Fibroblast of villous mesenchyme (primary cell): ENCODE results near the gene MAD1L1. TPM values are rescaled to one million over a fixed set of nuclear protein-coding genes. Genes with fewer than 3 reads are reported as not detected.
"Not testable (repeated sequence)": the region's sequence is repeated elsewhere in the genome, so short reads cannot be mapped to it uniquely, and the experiment has no call there.

ENCODE experiments used
- DNase-seq: peaks from one replicate; pipeline ENCODE4 v3.0.0-alpha.2; 2010; ENCODE audit warnings: low read depth
- H3K4me3 ChIP-seq: 2 replicates; pipeline ENCODE4 v1.5.1; 2011; ENCODE audit warnings: low read depth, mild to moderate bottlenecking, low read length
- CTCF ChIP-seq: IDR thresholded peaks from 2 replicates; pipeline ENCODE4 v1.5.1; 2012; ENCODE audit warnings: low read depth, mild to moderate bottlenecking, low read length; ENCODE audit not compliant: insufficient read depth
- total RNA-seq: library from RNA; depleted of rRNA; stranded (reverse); fragments of >200 nt; gene quantifications from 2 replicates; pipeline ENCODE4 v1.2.3, GENCODE V29; 2012

The MAD1L1 gene
- total RNA-seq, 1 donor, result 43.6 TPM

- H3K4me3 ChIP-seq, result no peak overlapping the region
- DNase-seq, result no peak
- no peak for TF ChIP-seq CTCF
These were observed 393.0 kb downstream of the MAD1L1 start for GRCh38 chr7:1839701-1840100.

GRCh38 chr7:1838911-1839531 lies 393.7 kb downstream of the MAD1L1 start:
- DNase-seq, result not testable (repeated sequence)

DNA sequence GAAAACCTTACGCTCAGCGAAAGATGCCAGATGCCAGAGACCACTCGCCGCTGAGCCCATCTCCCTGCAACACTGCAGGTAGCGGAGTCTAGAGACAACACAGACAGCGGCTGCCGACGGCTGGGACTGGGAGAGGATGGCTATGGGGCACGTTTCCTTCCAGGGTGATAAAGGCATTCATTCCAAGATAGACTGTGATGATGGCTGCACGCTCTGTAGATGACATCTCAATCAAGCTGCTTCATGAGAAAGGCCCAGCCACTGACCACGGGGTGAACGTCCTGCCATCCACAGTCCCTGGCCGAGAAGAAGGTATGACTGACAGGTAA lies 394.2 kb downstream of the MAD1L1 start:
- not testable (repeated sequence) for H3K4me3 ChIP-seq, DNase-seq

More at GRCh38 chr7:1838911-1839531, 393.7 kb downstream of the MAD1L1 start:
- not testable (repeated sequence) for H3K4me3 ChIP-seq

DNA sequence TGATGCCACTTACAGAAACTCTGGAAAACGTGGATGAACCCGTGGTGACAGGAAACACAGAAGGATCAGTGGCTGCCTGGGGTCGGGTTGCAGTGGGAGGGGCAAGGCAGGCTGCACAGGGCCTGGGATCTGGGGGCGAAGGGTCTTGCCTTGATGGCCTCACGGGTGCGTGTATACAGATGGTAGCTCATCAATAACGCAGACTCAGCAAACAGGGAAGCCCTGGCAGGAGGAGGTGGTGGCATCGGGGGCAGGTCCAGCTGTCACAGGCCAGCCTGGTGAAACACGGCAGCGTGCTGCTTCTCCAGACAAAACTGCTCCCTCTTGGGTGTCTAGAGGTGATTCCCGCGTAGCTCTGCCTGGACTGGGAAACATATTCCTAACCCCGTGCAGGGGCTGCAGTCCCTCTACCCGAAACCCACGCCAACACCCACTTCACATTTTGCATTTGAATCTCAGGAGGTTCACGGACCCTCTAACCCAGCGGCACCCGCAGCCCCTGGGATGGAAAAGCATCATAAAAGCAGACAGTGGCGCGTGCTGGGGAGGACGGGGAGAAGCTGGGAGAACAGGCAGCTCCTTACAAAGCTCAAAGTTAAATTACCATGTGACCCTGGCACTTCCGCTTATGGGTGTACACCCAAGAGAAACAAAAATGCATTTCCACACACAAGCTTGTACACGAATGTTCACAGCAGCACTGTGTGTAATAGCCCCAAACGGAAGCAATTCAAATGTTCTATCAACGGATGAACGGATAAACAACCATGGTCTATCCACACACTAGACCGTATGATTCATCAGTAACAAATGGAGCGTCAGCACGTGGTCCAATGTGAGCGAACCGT lies 394.8 kb downstream of the MAD1L1 start:
- DNase-seq, H3K4me3 ChIP-seq: not testable (repeated sequence)

- not testable (repeated sequence) for DNase-seq, H3K4me3 ChIP-seq
These were observed 400.7 kb downstream of the MAD1L1 start for GRCh38 chr7:1831933-1832535.

GRCh38 chr7:1831471-1831870 lies 401.3 kb downstream of the MAD1L1 start:
- DNase-seq, H3K4me3 ChIP-seq: not testable (repeated sequence)

GRCh38 chr7:1829668-1830067 lies 403.1 kb downstream of the MAD1L1 start:
- not testable (repeated sequence) for H3K4me3 ChIP-seq, DNase-seq

- no peak overlapping the region for H3K4me3 ChIP-seq
- no peak for TF ChIP-seq CTCF
- no peak for DNase-seq
These were observed 403.6 kb downstream of the MAD1L1 start for GRCh38 chr7:1829111-1829510.

GRCh38 chr7:1828170-1828569 lies 404.6 kb downstream of the MAD1L1 start:
- H3K4me3 ChIP-seq, DNase-seq: not testable (repeated sequence)

- DNase-seq, H3K4me3 ChIP-seq: not testable (repeated sequence)
These were observed 405.2 kb downstream of the MAD1L1 start for GRCh38 chr7:1827521-1827981.

DNA sequence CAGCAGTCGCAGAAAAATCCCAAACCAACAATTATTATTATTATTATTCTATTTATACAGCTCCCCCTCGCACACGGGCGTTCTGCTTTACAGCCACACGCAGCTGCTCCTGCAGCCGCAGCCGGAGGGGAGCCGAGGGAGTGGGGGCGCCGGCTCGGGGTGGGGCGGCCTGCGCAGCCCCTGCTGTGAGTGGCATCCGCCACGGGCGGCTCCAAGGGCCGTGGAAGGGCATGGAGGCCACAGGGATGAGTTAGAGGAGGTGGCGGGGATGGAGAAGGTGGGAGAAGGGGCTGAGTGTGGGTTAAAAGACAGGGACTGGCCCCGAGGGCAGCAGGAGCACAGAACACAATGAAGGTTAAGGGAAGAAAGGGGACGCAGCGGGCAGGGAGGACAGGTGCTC lies 405.8 kb downstream of the MAD1L1 start:
- not testable (repeated sequence) for DNase-seq, H3K4me3 ChIP-seq
